Measurements from ENCODE around the gene KANSL1L.

The KANSL1L gene

DNA sequence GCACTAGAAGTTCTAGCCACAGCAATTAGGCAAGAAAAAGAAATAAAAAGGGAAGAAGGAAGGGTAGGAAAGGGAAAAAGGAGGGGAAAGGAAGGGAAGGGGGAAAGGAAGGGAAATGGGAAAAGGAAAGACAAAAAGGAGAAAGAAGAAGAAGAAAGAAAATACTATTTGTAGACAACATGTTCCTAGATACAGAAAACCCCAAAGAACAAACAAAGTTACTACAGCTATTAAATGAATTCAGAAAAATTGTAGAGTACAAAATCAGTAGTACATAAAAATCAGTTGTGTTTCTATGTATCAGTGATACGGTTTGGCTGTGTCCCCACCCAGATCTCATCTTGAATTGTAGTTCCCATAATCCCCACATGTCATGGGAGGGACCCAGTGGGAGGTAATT is 116.5 kb downstream of the KANSL1L start:
- H3K4me3 ChIP-seq (ENCODE audit: low read depth, low read length) = no peak overlapping the region
- TF ChIP-seq, protein P1, sequence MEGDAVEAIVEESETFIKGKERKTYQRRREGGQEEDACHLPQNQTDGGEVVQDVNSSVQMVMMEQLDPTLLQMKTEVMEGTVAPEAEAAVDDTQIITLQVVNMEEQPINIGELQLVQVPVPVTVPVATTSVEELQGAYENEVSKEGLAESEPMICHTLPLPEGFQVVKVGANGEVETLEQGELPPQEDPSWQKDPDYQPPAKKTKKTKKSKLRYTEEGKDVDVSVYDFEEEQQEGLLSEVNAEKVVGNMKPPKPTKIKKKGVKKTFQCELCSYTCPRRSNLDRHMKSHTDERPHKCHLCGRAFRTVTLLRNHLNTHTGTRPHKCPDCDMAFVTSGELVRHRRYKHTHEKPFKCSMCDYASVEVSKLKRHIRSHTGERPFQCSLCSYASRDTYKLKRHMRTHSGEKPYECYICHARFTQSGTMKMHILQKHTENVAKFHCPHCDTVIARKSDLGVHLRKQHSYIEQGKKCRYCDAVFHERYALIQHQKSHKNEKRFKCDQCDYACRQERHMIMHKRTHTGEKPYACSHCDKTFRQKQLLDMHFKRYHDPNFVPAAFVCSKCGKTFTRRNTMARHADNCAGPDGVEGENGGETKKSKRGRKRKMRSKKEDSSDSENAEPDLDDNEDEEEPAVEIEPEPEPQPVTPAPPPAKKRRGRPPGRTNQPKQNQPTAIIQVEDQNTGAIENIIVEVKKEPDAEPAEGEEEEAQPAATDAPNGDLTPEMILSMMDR (IDR thresholded peaks at IDR 0.05; ENCODE audit: insufficient read depth, low read depth, low read length, missing control alignments) = no peak
- DNase-seq (ENCODE audit: low read depth) = no peak

DNA sequence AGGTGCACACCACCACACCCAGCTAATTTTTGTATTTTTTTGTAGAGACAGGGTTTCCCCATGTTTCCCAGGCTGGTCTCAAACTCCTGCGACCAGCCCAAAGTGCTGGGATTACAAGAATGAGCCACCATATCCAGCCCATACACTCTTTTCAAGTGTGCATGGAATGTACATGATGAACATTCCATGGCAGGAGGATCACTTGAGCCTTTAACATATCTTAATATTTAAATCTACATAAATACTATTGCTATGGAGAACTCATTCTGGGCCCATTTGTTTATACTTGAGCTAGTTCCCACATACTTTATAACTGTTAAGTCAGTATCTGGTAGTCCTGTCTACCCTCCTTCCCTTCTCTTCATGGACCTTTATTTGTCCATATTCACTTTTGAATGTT is 120.3 kb downstream of the KANSL1L start:
- TF ChIP-seq, protein P1 (IDR thresholded peaks at IDR 0.05; ENCODE audit: insufficient read depth, low read depth, low read length, missing control alignments) = no peak
- no peak overlapping the region for H3K4me3 ChIP-seq (ENCODE audit: low read depth, low read length)
- no peak for DNase-seq (ENCODE audit: low read depth)

DNA sequence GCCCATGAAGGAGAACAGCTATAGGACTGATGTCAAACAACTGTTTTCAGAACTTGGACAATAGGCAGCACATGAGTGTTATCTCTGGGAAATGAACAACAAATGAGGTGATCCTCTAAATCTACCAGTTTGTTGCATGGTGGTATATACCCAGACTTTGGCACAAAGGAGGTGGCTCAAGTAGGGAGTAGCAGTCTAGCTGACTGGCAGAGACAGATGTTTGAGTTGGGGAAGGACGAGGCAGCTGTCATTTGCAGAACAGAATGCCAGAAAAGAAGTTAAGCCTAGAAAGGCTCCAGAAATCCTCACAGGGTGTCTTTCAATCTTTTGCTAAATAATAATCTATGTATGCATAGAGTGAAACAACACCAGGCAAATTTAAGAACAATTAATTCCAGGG is 121.4 kb downstream of the KANSL1L start:
- DNase-seq (ENCODE audit: low read depth) = no peak
- TF ChIP-seq, protein P1 (IDR thresholded peaks at IDR 0.05; ENCODE audit: insufficient read depth, low read depth, low read length, missing control alignments) = no peak
- H3K4me3 ChIP-seq (ENCODE audit: low read depth, low read length) = no peak overlapping the region

DNA sequence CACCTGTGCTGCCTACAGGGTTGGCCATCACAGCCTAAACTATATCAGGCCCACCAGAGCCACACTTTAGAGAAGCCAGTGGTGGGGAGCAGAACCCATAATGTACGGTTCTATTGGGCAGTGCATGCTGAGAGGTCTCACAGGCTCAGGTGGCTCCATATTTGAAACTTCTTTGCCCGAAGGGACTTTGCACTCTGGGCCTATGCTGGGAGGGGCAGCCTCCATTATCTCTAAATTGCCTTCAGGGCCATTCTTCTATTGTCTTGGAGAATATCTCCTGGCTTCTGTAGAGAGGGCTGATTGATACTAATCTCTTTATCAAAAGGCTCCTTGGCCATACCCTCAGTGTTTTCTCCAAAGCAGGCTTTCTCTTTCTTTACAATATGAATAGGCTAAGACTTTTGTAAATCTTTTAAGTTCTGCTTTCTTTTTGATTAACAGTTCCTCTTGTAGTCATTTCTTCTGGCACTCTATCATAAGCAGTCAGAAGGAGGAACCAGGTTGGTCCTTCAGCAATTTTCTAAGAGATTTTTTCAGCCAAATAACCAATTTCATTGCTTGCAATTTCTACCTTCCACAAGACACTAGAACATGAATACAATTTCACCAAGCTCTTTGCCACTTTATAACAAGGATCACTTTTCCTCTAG is 124.2 kb downstream of the KANSL1L start:
- no peak for DNase-seq (ENCODE audit: low read depth)
- H3K4me3 ChIP-seq (ENCODE audit: low read depth, low read length) = no peak overlapping the region
- TF ChIP-seq, protein P1 (IDR thresholded peaks at IDR 0.05; ENCODE audit: insufficient read depth, low read depth, low read length, missing control alignments) = no peak

DNA sequence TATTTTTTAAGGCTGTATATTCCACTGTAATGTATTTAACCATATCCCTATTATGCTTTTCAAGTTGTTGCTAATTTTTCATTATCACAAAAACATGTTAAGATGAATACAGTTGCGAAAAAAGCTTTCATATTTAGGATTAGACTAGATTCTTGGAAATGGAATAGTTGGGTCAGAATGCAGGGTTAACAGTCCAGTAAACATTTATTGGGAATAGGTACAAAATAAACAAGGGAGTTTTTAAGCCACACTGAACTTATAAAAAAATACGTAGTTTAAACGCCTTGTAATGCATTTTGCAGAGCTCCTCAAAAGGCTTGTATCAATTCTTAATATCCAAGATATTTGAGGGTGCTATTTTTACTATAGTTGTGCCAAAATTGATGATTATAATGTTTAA is 133.1 kb downstream of the KANSL1L start:
- no peak for DNase-seq (ENCODE audit: low read depth)
- TF ChIP-seq, protein P1 (IDR thresholded peaks at IDR 0.05; ENCODE audit: insufficient read depth, low read depth, low read length, missing control alignments) = no peak
- no peak overlapping the region for H3K4me3 ChIP-seq (ENCODE audit: low read depth, low read length)

DNA sequence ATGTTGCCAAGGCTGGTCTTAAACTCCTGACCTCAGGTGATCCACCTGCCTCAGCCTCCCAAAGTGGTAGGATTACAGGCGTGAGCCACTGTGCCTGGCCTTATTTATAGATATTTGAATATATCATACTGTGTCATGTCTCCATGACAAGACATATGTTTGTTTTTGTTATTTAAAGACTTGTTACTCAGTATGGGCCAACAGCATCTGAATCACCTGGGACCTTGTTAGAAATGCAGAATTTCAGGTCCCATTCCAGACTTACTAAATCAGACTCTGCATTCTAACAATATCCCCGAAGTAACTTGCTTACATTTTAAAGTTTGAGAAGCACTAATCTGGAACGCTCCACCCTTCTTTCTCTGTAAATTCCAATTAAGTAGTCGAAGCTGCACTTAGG is 135.5 kb downstream of the KANSL1L start:
- TF ChIP-seq, protein P1 (IDR thresholded peaks at IDR 0.05; ENCODE audit: insufficient read depth, low read depth, low read length, missing control alignments) = no peak
- DNase-seq (ENCODE audit: low read depth) = no peak

DNA sequence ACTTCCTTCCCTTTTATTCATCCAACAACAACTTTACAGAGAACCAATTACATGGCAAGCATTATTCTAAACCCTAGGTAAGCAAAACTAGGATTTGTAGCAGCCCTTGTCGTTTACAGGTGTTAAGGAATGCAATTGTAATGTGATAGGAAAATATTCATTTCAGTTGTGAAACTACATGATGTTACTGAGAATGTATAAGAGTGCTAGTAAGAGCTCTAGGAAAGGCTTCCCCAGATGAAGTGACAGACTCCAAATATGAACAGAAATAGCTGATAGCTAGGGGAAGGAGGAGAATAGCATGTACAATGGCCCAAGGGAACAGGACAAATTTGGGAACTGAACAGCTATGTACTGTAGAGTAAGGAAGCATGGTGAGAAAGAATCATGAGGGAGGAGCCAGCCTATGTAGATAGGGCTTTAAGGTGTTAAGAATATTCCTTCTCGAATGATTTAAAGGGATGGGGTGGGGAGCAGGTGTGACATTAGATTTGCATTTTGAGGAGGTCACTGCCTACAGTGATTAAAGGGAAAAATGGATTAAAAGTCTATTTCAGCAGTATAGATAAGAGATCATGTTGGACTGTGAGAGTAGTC is 137.0 kb downstream of the KANSL1L start:
- DNase-seq (ENCODE audit: low read depth) = no peak
- TF ChIP-seq, protein P1 (IDR thresholded peaks at IDR 0.05; ENCODE audit: insufficient read depth, low read depth, low read length, missing control alignments) = no peak
- no peak overlapping the region for H3K4me3 ChIP-seq (ENCODE audit: low read depth, low read length)

More for the DNA sequence above, 135.5 kb downstream of the KANSL1L start:
- H3K4me3 ChIP-seq (ENCODE audit: low read depth, low read length) = no peak overlapping the region

Data from GM12865 (cell line).